Measurements from ENCODE around the gene XPR1. TPM values are rescaled to one million over a fixed set of nuclear protein-coding genes. Genes with fewer than 3 reads are reported as not detected.

XPR1 gene
- polyA plus RNA-seq, 3 donors, result 32.7 to 43.1 (median 37.4) TPM

DNA sequence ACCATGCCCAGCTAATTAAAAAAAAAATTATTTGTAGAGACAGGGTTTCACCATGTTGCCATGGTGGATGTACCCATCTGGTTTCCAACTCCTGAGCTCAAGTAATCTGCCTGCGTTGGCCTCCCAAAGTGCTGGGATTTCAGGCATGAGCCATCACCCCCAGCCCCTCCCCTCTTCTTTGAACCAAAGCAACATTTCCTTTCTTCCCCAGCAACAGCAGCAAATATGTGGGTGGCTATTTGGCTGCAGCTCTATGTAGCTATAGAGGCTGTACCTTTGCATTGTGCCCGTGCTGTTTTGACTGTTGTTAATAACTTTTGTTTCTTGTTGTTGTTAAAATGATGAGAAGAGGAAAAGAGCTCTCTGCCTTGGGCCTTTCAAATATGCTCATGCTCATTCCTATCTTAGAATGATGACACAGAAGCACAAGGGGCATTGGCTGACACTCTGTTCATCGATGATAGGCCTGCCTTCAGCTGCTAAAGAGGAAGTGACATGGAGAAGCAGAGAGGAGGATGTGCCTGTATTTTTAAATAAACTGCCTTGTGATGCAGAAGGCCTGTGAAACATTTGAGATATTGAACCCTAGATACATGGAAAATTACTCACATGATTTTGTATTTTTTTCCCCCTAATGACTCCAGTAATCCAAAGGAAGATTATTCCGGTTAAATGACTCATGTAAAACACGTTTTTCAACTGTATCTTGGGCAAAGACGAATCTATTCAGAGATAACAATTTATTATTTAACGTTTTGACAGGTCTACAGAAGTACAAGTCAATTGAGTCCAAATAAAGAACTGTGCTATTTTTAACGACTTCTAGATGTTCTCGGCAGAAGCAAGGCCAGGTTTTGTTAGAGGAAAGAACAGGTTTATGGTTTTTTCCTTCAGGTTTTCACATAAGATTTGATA, 20.5 kb upstream of the XPR1 start:
- DNase-seq, result no peak

DNA sequence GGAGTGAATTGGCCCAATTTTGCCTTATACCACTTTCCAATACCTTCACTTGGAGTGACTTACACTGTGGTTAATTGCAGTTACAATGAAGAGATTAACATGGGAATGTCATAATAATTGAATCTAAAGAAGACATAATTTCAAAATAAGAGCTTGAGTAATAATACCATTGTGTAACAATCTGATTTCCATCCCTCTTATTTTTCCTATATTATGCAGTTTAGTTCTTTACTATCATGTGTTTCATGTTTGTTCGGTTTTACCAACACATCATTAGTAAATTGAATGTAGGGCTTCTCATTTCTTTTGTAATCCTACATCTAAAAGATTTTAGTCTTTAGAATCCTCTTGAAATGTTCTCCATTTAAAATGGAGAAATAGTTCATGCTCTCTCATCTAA, 19.2 kb upstream of the XPR1 start:
- no peak for DNase-seq

DNA sequence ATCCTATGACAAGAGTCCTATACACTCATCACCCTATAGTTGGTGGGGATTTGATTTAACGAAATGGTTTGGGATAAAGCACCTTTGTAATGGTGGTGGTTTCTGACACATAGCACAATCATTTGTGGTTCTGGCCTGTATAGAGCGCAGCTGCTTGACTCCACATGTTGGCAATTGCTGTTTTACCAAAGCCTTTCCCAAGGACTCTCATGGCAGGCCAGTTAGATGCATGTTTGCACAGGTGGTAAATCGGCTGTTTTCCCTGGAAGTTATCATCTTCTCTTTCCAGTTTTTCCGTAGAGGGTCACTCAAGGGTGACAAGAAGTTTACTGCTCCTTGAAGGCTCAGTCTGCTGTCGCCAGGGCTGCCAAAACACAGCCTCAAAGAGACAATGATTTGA, 17.1 kb upstream of the XPR1 start:
- no peak for DNase-seq

DNA sequence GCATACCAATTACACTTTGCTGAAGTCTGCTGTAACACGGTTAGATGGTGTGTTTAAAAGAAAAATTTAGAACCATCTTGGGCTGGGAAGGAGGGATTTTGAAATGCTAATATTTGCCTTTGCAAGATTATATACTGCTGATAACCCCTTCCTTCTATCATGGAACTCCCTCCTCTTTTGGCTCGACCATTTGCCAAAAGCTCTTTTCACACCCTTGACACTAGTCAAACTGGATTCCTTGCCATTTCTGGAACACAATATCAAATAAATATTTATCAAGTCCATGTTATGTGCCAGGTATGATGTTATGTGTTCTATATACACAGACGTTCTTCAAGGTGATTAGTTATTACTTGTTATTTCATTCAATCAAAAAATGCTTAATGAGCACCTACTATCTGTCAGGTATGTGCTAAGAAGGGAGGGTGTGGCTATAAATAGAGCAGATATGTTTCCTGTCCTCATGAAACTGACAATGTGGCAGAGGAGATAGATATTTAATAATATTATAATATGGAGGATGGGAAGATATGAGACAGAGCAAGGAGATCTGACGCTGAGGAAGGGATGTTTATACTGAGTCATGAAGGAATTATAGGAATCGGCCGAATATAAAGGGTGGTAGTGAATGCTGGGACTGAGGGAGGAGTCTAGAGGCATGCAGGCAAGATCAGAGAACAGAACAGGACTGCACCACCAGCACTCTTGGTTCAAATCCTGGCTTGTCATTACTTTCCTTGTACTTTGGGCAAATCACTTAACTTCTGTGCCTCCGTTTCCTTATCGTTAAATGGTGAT, 16.1 kb upstream of the XPR1 start:
- DNase-seq, result no peak

DNA sequence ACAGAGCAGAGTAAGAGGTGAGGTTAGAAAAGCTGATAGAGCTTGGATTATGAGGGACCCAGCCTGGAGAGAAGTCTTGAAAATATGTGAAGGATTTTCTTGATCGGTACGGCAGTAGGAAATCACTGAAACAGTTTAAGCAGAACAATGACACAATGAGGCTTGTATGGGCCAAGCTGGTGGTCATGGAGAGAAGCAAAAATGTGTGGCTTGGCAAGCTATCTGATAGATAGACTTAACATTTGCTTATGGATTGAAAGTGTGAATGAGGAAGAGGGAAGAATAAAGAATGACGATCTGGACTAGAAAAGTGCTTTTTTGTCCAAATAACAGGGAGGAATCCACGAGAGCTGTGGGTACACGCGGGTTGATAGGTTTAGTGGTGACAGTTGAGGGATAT, 15.4 kb upstream of the XPR1 start:
- no peak for DNase-seq

DNA sequence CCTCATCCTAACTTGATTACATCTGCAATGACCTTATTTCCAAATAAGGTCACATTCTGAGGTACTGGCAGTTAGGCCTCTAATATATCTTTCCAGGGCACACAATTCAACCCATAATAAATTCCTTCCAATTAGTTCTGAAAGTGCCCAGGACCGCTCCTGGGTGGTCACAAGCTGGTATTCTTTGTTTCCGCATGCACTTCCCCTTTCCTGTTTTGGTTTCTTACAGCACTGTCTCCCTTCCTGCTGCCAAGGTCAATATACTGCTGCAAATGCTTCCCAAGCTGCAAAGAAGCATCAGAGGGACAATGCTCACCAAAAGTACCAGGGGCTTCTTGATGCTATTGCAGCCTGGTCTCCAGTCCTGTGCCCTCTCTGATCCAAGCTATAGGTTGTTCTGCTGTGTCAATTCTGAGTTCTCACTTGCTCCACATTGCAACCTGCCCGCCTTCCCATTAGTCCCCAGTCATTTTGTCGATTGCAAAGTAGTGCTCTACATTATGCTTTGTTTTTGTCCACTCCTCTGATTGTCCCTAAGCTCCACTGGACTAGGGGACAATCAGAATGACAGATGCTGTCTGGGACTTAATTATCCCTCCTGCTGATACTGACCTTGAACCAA, 13.9 kb upstream of the XPR1 start:
- DNase-seq, result no peak

DNA sequence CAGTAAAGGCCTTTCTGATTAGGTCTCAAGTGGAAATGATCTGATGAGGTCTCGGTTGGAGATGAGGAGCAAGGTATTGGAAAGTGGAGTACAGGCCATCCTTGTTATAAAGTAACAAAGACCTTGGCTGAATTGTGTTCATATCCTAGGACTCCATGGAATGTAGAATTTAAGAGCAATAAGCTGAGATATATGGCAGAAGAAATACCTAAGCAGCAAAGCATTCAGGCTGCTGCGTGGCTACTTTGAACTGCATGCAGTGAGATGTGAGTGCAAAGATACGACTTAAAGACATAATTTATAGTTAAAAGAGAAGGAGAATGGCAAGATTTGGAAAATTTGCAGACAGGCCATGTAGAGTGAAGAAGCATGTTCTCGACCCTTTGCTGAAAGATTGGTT, 11.2 kb upstream of the XPR1 start:
- DNase-seq, result no peak

DNA sequence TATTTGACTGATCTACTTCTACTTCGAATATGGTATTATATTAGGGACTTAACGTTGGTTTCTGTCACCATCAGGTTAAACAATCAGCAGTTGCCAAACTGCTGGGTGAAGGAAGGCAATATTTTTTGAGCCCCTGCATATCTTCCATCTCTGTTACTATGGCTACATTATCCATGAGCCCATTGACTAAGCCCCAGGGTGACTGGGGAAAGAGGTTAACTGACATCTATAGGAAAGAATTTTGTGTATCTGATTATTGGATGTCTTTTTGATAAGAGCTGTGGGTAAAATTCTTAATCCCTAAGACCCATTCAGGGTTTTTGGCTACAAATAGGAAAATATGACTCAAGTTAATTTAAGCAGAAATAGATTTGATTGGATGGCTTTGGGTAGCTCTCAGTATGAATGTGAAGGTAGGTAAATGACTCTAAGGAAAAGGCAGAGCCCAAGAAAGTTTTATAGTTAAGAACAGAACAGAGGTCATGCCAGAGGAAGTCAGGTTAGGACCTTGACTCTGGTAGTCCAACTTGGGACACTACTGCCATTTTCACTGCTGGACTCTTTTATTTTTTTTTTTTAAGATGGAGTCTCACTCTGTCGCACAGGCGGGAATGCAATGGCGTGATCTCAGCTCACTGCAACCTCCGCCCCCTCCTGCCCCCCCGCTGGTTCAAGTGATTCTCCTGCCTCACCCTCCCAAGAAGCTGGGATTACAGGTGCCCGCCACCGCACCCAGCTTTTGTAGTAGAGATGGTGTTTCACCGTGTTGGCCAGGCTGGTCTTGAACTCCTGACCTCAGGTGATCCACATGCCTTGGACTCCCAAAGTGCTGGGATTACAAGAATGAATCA, 8.9 kb upstream of the XPR1 start:
- DNase-seq, result no peak

DNA sequence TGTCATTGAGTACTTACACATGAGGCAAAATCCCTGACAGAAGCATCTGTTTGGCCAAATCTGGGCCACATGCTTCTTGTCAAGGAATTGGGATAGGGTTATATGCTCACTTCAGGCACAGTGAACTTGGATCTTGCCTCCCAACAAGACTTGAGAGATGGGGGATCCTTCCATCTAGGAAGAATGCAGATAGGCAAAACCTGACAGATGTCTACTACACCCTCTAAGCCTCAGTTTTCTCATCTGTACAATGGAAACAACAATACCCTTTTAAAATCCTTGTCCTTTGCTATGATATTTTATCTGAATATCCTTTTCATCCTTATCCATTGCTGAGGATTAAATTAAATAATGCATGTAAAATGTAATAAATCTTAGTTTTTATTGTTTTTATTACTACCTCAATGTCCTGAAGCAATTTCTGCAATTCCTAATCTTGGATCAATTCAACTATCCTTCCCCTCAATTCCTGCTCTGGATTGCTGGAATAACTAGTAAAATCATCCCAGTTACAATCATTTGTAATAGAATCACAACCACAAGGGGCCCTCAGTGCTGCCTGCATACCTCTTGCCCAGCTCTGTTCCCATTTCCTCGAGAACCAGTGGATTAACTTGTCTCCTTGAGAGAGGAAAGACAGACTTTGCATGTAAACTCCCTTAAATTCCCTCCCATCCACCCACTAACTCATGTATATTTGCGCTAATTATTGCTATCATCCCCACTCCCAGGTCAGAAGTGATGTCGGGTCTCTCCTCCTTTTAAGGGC, 8.1 kb upstream of the XPR1 start:
- DNase-seq, result no peak

DNA sequence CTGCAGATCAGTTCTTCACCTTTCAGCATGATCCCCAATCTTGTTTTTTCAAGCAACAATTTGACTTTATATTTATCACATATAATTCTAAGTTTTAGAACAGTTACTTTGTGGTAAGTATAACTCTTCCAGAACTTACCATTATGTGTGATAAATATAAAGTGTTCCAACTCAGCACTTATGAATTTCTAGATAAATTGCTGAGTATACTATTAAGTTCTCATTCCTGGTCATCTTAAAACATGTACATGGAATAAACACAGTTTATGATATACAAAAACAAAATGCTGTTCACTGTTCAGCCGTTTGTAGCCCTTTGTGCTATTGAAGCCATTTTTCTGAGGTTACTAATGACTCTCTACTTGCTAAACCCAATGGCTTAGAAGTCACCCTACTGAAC, 5.1 kb upstream of the XPR1 start:
- DNase-seq, result no peak

DNA sequence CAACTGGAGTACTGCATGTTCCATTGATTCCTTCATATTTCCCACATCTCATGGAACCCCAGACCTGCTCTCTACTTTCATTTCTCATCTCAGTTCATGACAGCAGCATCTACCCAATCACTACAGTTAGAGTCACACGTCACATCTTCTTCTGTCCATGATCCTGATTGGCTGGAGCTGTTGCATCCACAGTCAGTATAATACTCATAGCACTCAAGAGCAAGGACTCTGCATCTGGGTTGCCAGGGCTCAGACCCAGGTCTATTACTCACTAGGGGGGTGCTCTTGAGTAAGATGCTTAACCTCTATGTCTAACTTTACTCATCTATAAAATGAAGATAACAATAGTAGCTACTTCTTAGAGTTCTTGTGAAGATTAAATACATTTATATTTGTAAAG, 4.4 kb upstream of the XPR1 start:
- no peak for DNase-seq

DNA sequence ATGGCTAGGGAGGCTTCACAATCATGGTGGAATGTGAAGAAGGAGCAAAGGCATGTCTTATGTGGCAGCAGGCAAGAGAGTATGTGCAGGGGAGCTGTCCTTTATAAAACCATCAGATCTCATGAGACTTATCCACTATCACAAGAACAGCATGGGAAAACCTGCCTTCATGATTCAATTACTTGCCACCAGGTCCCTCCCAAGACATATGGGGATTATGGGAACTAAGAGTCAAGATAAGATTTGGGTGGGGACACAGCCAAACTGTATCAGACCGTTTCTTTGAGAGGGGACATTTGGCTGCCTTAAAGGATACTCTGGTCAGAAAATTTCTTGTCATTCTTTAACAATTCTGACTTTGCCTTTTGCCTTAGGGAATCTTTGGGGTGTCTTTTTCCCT, 3.2 kb upstream of the XPR1 start:
- no peak for DNase-seq

DNA sequence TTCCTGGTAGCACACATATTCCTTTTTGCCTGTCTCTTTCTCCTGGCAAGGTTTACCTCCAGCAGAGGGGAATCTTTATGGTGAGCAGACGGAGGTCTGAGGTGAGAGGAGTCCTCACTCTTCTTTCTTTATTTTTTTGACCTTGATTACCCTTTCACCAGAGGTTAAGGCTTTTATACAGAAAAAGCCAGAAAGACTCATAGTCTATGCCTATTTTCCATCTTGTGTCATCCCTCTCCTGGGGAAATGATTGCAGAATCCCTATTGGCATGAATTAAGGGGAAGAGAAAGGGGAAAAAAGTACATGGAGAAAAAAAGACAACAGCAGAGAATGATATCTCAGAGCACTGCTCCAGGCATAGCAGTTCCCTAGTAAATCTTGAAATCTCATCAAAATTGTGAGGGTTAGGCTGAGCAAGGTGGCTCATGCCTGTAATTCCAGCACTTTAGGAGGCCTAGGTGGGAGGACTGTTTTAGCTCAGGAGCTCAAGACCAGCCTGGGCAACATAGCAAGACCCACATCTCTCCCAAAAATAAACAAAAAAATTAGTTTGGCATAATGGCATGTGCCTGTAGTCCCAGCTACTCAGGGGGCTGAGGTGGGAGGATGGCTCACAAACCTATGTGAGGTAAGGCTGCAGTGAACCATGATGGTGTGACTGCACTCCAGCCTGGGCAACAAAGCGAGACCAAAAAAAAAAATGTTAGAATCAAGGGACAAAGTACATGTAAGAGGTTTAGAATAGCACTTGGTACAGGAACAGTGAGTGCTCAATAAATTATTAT, 1.2 kb upstream of the XPR1 start:
- no peak for DNase-seq

DNA sequence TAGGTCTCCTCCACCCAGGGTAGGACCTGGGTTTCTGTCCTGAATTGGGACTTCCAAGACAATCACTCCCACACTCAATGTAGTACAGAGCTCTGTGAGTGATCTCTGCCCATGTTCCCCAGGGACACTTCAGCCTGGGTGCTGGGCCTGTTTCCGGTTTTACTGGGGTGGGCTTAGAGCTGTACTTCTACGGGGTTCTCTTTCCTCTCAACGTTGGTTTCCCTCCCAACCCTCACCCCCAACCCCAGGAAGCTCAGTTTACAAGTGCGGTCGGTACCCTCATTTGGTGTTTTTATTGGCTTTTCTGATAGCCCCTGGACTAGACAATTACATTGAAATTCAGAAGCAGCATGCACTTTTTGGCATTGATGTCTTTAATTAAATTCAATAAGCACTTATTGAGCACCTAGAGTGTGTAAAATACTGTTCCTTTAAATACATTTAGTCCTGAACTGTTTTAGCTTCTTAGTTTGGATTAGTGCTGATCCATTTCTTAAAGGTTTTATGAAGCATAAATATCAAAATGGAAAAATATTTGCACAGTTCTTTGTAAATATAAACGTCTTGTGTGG, 542 bp upstream of the XPR1 start:
- DNase-seq, result no peak

DNA sequence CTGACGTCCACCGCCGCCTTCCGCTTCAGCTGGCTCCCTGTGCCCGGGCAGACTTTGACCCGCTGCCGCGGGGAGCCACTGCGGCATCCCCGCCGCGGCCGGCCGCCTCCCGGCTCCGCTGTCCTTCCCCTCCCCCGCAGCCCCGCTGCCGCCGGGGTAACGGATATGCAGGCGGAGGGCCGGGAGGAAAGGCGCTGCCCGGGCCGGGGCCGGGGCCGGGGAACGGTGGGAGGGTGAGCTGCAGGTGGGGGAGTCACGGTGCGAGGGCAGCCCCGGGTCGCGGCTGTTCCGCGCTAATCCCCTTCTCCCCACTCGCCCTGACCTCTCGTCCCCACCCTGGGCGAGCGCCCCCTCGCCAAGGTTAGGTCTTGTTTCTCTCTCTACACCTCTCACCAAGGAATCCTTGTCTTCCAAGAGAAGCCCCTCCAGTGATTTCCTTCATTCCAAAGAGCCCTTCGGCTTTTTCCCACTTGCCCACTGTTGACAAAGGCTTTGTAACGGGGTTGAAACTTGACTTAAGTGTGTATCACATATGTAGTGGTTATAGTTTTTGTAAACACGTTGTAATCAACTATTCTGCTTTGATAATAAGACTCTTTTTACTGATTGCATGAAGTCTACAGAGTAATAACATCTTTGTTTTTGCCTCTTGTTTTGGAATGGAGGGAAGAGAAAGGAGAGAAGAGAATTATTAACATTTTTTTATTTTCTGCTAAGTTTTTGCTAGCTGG, 669 bp downstream of the XPR1 start:
- peak; percentile 66 for DNase-seq

DNA sequence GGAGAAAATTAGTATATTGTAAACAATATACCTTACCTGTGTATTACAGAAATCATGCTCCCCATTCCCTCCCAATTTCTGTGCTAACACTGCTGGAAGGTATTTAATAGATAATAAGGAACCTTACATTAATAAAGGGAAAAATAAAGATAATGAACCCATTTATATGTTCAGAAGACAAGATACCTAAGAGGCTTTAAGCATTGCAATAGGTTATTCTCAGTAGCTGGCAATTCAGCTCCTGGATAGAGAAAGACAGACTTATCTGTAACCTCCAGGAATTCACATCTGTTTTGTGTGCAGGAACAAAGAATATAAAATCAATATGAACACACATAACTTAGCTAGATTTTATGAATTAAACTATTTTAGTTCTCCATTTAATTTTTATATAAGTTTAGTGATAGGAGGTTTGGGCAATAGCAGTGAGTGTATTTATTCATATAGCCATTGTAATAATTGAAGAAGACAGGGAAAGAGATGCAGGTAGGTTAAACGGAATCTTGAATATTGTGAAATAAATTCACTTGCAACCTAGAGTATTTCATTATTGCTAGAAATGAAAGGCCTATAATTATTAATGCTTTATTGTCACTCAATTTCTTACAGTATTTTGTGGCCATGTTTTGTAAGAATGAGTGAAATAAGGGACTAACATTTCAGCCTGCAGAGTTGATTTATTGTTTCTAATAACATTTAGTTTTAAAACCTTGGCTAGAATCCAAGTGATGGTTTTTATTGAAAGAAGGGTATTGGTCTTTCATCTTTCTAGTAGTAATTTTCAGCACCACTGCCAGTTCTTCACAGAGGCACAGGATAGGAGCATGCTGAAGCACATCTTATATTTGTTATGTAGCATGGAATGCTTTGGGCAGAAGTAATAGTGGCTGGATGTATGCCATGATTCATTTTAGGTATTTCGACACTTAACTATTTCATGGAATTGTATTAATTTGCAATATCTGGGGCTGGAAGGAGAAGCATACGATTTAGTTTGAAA, 1.5 kb downstream of the XPR1 start:
- DNase-seq, result no peak

DNA sequence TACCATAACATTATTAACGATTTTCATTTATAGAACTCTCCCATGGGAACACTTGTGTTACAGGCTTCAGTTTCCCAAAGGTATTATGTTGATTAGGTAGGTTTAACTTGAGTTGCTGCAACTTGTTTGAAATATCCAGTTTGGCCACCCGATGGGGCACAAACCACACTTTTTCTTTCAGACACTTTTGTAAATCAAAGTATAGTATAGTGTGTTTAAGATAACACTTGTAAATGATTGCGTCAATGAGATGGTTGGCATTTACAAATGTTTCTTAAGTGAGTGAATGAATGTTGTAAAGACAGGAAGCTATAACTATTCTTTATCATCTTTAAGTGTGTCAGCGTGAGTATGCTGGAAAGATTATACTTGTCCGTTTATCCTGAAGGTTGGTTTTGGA, 4.3 kb downstream of the XPR1 start:
- DNase-seq, result no peak

DNA sequence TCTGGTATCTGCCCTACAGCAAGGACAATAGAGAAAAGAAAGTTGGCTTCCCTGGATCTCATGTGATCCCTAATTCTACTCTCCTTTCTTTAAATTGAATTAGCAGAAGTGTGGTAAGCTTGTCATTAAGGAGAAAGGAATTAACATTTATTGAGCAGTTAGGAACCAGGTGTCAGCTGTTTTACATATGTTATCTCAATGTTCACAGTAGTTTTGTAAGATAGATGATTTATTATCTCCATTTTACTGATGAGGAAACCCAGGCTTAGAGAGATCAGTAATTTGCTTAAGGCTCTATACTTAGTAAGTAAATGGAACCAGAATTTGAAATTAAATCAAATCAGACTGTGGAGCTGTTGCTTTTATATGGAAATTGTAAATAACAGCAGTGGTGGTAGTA, 8.0 kb downstream of the XPR1 start:
- no peak for DNase-seq

Data from renal pelvis (tissue), 4 donors.